ENCODE data around the gene CDO1. TPM values are rescaled to one million over a fixed set of nuclear protein-coding genes. Genes with fewer than 3 reads are reported as not detected.

CDO1 gene
- total RNA-seq, 1 experiment from 2014 or later = 13.2 TPM

DNA sequence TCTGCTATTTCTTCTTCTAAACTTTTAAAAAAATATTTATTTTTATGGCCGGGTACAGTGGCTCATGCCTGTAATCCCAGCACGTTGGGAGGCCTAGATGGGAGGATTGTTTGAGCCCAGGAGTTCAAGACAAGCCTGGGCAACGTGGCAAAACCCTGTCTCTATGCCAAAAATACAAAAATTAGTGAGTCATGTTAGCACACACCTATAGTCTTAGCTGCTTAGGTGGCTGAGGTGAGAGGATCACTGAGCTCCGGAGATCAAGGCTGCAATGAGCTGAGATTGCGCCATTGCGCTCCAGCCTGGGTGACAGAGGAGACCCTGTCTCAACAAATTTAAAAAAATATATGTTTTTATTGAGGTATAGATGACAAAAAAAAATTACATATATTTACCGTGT, 30.8 kb upstream of the CDO1 start:
- POLR2A ChIA-PET = no interaction called here

More for the DNA sequence above, 30.8 kb upstream of the CDO1 start:
- no peak for DNase-seq (ENCODE audit: low spot score)
- Mint-ChIP-seq H3K4me1 (peaks cover 39% of the 10 kb centered on the region), H3K36me3 (no peaks in the 10 kb centered on the region), H3K27ac (no peak overlapping the region), H3K27me3 (ENCODE audit: low read depth) (peaks cover 6% of the 10 kb centered on the region), H3K9me3 (no peaks in the 10 kb centered on the region), H3K4me3 (no peak overlapping the region)
- CTCF ChIA-PET = no interaction called here
- ATAC-seq = no peak
- TF ChIP-seq USF1 (CRISPR knock-in tag; IDR thresholded peaks at IDR 0.05) (no peak), ZNF121 (CRISPR knock-in tag; IDR thresholded peaks at IDR 0.05) (no peak), PREB (CRISPR knock-in tag; IDR thresholded peaks at IDR 0.05; ENCODE audit: borderline replicate concordance) (no peak), E2F4 (CRISPR knock-in tag; IDR thresholded peaks at IDR 0.05; ENCODE audit: borderline replicate concordance, low read depth) (no peak), FOXP1 (CRISPR knock-in tag; IDR thresholded peaks at IDR 0.05; ENCODE audit: borderline replicate concordance) (no peak), NR3C1 (CRISPR knock-in tag; conservative IDR thresholded peaks at IDR 0.05; ENCODE audit: low read depth) (no peak), JAZF1 (CRISPR knock-in tag; IDR thresholded peaks at IDR 0.05) (no peak), CDX4 (CRISPR knock-in tag; IDR thresholded peaks at IDR 0.05; ENCODE audit: borderline replicate concordance) (no peak), ELF4 (CRISPR knock-in tag; IDR thresholded peaks at IDR 0.05; ENCODE audit: low read depth) (no peak), E2F1 (CRISPR knock-in tag; IDR thresholded peaks at IDR 0.05) (no peak), CREB1 (CRISPR knock-in tag; IDR thresholded peaks at IDR 0.05) (no peak), ZNF138 (CRISPR knock-in tag; conservative IDR thresholded peaks at IDR 0.05) (no peak)
- TF ChIP-seq, protein P1, sequence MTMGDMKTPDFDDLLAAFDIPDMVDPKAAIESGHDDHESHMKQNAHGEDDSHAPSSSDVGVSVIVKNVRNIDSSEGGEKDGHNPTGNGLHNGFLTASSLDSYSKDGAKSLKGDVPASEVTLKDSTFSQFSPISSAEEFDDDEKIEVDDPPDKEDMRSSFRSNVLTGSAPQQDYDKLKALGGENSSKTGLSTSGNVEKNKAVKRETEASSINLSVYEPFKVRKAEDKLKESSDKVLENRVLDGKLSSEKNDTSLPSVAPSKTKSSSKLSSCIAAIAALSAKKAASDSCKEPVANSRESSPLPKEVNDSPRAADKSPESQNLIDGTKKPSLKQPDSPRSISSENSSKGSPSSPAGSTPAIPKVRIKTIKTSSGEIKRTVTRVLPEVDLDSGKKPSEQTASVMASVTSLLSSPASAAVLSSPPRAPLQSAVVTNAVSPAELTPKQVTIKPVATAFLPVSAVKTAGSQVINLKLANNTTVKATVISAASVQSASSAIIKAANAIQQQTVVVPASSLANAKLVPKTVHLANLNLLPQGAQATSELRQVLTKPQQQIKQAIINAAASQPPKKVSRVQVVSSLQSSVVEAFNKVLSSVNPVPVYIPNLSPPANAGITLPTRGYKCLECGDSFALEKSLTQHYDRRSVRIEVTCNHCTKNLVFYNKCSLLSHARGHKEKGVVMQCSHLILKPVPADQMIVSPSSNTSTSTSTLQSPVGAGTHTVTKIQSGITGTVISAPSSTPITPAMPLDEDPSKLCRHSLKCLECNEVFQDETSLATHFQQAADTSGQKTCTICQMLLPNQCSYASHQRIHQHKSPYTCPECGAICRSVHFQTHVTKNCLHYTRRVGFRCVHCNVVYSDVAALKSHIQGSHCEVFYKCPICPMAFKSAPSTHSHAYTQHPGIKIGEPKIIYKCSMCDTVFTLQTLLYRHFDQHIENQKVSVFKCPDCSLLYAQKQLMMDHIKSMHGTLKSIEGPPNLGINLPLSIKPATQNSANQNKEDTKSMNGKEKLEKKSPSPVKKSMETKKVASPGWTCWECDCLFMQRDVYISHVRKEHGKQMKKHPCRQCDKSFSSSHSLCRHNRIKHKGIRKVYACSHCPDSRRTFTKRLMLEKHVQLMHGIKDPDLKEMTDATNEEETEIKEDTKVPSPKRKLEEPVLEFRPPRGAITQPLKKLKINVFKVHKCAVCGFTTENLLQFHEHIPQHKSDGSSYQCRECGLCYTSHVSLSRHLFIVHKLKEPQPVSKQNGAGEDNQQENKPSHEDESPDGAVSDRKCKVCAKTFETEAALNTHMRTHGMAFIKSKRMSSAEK (CRISPR knock-in tag; IDR thresholded peaks at IDR 0.05; ENCODE audit: borderline replicate concordance) = no peak
- TF ChIP-seq, protein P2, sequence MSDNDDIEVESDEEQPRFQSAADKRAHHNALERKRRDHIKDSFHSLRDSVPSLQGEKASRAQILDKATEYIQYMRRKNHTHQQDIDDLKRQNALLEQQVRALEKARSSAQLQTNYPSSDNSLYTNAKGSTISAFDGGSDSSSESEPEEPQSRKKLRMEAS (CRISPR knock-in tag; IDR thresholded peaks at IDR 0.05) = no peak
- TF ChIP-seq, protein P3, sequence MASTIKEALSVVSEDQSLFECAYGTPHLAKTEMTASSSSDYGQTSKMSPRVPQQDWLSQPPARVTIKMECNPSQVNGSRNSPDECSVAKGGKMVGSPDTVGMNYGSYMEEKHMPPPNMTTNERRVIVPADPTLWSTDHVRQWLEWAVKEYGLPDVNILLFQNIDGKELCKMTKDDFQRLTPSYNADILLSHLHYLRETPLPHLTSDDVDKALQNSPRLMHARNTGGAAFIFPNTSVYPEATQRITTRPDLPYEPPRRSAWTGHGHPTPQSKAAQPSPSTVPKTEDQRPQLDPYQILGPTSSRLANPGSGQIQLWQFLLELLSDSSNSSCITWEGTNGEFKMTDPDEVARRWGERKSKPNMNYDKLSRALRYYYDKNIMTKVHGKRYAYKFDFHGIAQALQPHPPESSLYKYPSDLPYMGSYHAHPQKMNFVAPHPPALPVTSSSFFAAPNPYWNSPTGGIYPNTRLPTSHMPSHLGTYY (CRISPR knock-in tag; IDR thresholded peaks at IDR 0.05) = no peak
- TF ChIP-seq, protein P4, sequence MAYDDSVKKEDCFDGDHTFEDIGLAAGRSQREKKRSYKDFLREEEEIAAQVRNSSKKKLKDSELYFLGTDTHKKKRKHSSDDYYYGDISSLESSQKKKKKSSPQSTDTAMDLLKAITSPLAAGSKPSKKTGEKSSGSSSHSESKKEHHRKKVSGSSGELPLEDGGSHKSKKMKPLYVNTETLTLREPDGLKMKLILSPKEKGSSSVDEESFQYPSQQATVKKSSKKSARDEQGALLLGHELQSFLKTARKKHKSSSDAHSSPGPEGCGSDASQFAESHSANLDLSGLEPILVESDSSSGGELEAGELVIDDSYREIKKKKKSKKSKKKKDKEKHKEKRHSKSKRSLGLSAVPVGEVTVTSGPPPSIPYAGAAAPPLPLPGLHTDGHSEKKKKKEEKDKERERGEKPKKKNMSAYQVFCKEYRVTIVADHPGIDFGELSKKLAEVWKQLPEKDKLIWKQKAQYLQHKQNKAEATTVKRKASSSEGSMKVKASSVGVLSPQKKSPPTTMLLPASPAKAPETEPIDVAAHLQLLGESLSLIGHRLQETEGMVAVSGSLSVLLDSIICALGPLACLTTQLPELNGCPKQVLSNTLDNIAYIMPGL (CRISPR knock-in tag; IDR thresholded peaks at IDR 0.05) = no peak

Data from WTC11 (cell line).